Ectodermal cell (in vitro differentiated cells): ENCODE measurements around the gene OR5V1. TPM values are rescaled to one million over a fixed set of nuclear protein-coding genes. Genes with fewer than 3 reads are reported as not detected.
"Not testable (repeated sequence)": the region's sequence is repeated elsewhere in the genome, so short reads cannot be mapped to it uniquely, and the experiment has no call there.

Experiments
- H3K27ac ChIP-seq: 2 replicates; pipeline ENCODE4 v1.7.0; 2013; ENCODE audit warnings: mild to moderate bottlenecking, low read depth, low read length; ENCODE audit not compliant: insufficient read depth, poor library complexity, severe bottlenecking
- H3K27me3 ChIP-seq: 2 replicates; pipeline ENCODE4 v1.7.0; 2013; ENCODE audit warnings: mild to moderate bottlenecking, low read length; ENCODE audit not compliant: insufficient read depth, control insufficient read depth, poor library complexity, severe bottlenecking
- H3K36me3 ChIP-seq: one replicate; pipeline ENCODE4 v1.7.0; 2013; ENCODE audit warnings: low read length; ENCODE audit not compliant: control insufficient read depth, insufficient read depth
- H3K4me1 ChIP-seq: one replicate; pipeline ENCODE4 v1.7.0; 2013; ENCODE audit warnings: low read length; ENCODE audit not compliant: control insufficient read depth, insufficient read depth
- H3K4me3 ChIP-seq: 2 replicates; pipeline ENCODE4 v1.7.0; 2013; ENCODE audit warnings: low read depth, low read length, control low read depth; ENCODE audit not compliant: insufficient read depth
- H3K9me3 ChIP-seq: 2 replicates; pipeline ENCODE4 v1.7.0; 2013; ENCODE audit warnings: mild to moderate bottlenecking, low read length, moderate library complexity; ENCODE audit not compliant: control insufficient read depth
- WGBS, 2 experiments: methylation state at CpG; one replicate each; pipeline ENCODE4 v1.1.7; 2013; ENCODE audit warnings: missing lambda C conversion rate in 2 of 2; 5-methylcytosine and 5-hydroxymethylcytosine counted together
- polyA plus RNA-seq, 4 experiments: library from polyadenylated mRNA; stranded (reverse); fragments of 50-300 nt; gene quantifications; one replicate each; pipeline ENCODE4 v1.2.3, GENCODE V29; 2013

OR5V1 gene
- polyA plus RNA-seq (2013, experiment 1 of 4): not detected
- polyA plus RNA-seq (2013, experiment 2 of 4): not detected
- not detected for polyA plus RNA-seq (2013, experiment 3 of 4)
- polyA plus RNA-seq (2013, experiment 4 of 4): not detected

GRCh38 chr6:29368765-29369164 is at the start of gene OR5V1:
Gene OR5V1 (minus strand): TSS chr6:29368865. CDS start chr6:29356195, 12,670 bp downstream.
- no peak within 1 kb of the TSS for H3K27ac ChIP-seq
- no peaks in the 10 kb centered on the region for H3K36me3 ChIP-seq
- H3K27me3 ChIP-seq: no peaks in the 10 kb centered on the region
- no peaks in the 10 kb centered on the region for H3K4me1 ChIP-seq
- 85 to 91% methylated on average over 3 of the region's 3 CpGs for WGBS, 2 experiments
- H3K4me3 ChIP-seq: no peak within 1 kb of the TSS
- no peaks in the 10 kb centered on the region for H3K9me3 ChIP-seq

GRCh38 chr6:29414588-29414987 is 45.9 kb upstream of the OR5V1 start, which contains the start of gene OR12D1:
Gene OR12D1 (plus strand): TSS chr6:29414928.
- Histone ChIP-seq H3K36me3 (no peaks in the 10 kb centered on the region), H3K27me3 (no peaks in the 10 kb centered on the region), H3K27ac (no peak within 1 kb of the TSS), H3K9me3 (no peaks in the 10 kb centered on the region), H3K4me1 (no peaks in the 10 kb centered on the region), H3K4me3 (no peak within 1 kb of the TSS)

GRCh38 chr6:29403801-29404200 is 35.1 kb upstream of the OR5V1 start:
- Histone ChIP-seq H3K9me3 (no peaks in the 10 kb centered on the region), H3K4me3 (no peak overlapping the region), H3K27me3 (no peaks in the 10 kb centered on the region), H3K36me3 (no peaks in the 10 kb centered on the region), H3K4me1 (no peaks in the 10 kb centered on the region), H3K27ac (no peak overlapping the region)
- 88 to 94% methylated on average over 1 of the region's 1 CpG for WGBS, 2 experiments

GRCh38 chr6:29399525-29399924 is 30.9 kb upstream of the OR5V1 start:
- Histone ChIP-seq H3K36me3 (no peaks in the 10 kb centered on the region), H3K4me3 (no peak overlapping the region), H3K27ac (no peak overlapping the region), H3K9me3 (no peaks in the 10 kb centered on the region), H3K4me1 (no peaks in the 10 kb centered on the region), H3K27me3 (no peaks in the 10 kb centered on the region)
- WGBS, 2 experiments: 73 to 88% methylated on average over 1 to 2 of the region's 2 CpGs

GRCh38 chr6:29395331-29395730 is 26.7 kb upstream of the OR5V1 start, which contains the start of gene OR12D2:
Gene OR12D2 (plus strand): TSS chr6:29395631. CDS start chr6:29396700, 1,069 bp downstream.
- Histone ChIP-seq H3K4me3 (no peak within 1 kb of the TSS), H3K27me3 (no peaks in the 10 kb centered on the region), H3K9me3 (no peaks in the 10 kb centered on the region), H3K27ac (no peak within 1 kb of the TSS), H3K36me3 (no peaks in the 10 kb centered on the region), H3K4me1 (no peaks in the 10 kb centered on the region)

GRCh38 chr6:29388533-29388932 is 19.9 kb upstream of the OR5V1 start:
- H3K36me3 ChIP-seq: no peaks in the 10 kb centered on the region
- WGBS, 2 experiments: 70 to 86% methylated on average over 3 to 4 of the region's 4 CpGs
- H3K27me3 ChIP-seq: no peaks in the 10 kb centered on the region
- no peaks in the 10 kb centered on the region for H3K9me3 ChIP-seq
- H3K4me1 ChIP-seq: no peaks in the 10 kb centered on the region
- no peak overlapping the region for H3K4me3 ChIP-seq
- no peak overlapping the region for H3K27ac ChIP-seq

GRCh38 chr6:29376003-29376402 is 7.3 kb upstream of the OR5V1 start:
- Histone ChIP-seq H3K27ac (no peak overlapping the region), H3K4me3 (no peak overlapping the region), H3K9me3 (no peaks in the 10 kb centered on the region)

GRCh38 chr6:29375191-29375590 is 6.5 kb upstream of the OR5V1 start, which contains the start of gene OR12D3:
Gene OR12D3 (minus strand): TSS chr6:29375291. CDS start chr6:29375287, 4 bp downstream.
- Histone ChIP-seq H3K27me3 (no peaks in the 10 kb centered on the region), H3K9me3 (no peaks in the 10 kb centered on the region), H3K36me3 (no peaks in the 10 kb centered on the region), H3K27ac (no peak within 1 kb of the TSS), H3K4me3 (no peak within 1 kb of the TSS), H3K4me1 (no peaks in the 10 kb centered on the region)
- WGBS, 2 experiments: no CpG with 5 or more reads among the region's 1 CpG

More at GRCh38 chr6:29376003-29376402, 7.3 kb upstream of the OR5V1 start:
- no peaks in the 10 kb centered on the region for H3K36me3 ChIP-seq
- H3K4me1 ChIP-seq: no peaks in the 10 kb centered on the region
- no peaks in the 10 kb centered on the region for H3K27me3 ChIP-seq

GRCh38 chr6:29355603-29356002 is 13.1 kb downstream of the OR5V1 start:
- no peaks in the 10 kb centered on the region for H3K27me3 ChIP-seq
- H3K4me1 ChIP-seq: no peaks in the 10 kb centered on the region
- no peak overlapping the region for H3K4me3 ChIP-seq
- no peak overlapping the region for H3K27ac ChIP-seq
- 65 to 69% methylated on average over 1 of the region's 1 CpG for WGBS, 2 experiments
- H3K36me3 ChIP-seq: no peaks in the 10 kb centered on the region
- H3K9me3 ChIP-seq: no peaks in the 10 kb centered on the region

- no peak overlapping the region for H3K27ac ChIP-seq
- H3K36me3 ChIP-seq: no peaks in the 10 kb centered on the region
- H3K9me3 ChIP-seq: no peaks in the 10 kb centered on the region
- no peaks in the 10 kb centered on the region for H3K27me3 ChIP-seq
- no peaks in the 10 kb centered on the region for H3K4me1 ChIP-seq
- no peak overlapping the region for H3K4me3 ChIP-seq
Measured at GRCh38 chr6:29354980-29355379, 13.7 kb downstream of the OR5V1 start.

GRCh38 chr6:29349348-29349747 is 19.3 kb downstream of the OR5V1 start:
- H3K4me3 ChIP-seq, H3K27ac ChIP-seq, H3K36me3 ChIP-seq, H3K27me3 ChIP-seq, H3K9me3 ChIP-seq, H3K4me1 ChIP-seq: not testable (repeated sequence)
- 97 to 100% methylated on average over 2 to 3 of the region's 3 CpGs for WGBS, 2 experiments
